Nephron progenitor cell (in vitro differentiated cells): ENCODE data around the gene DNAJC6.

Experiments used
- DNase-seq: peaks from one replicate; pipeline ENCODE4 v3.0.0; 2021
- H3K27ac Mint-ChIP-seq: 2 replicates; pipeline ENCODE4 v1.8.0; 2021; ENCODE audit warnings: mild to moderate bottlenecking, moderate library complexity, mixed read lengths
- H3K27me3 Mint-ChIP-seq: 2 replicates; pipeline ENCODE4 v1.8.0; 2021; ENCODE audit warnings: mild to moderate bottlenecking, low read depth, mixed read lengths; ENCODE audit not compliant: poor library complexity
- H3K36me3 Mint-ChIP-seq: 2 replicates; pipeline ENCODE4 v1.8.0; 2021; ENCODE audit warnings: low read depth, mixed read lengths
- H3K4me1 Mint-ChIP-seq: 2 replicates; pipeline ENCODE4 v1.8.0; 2021; ENCODE audit warnings: mixed read lengths
- H3K4me3 Mint-ChIP-seq: 2 replicates; pipeline ENCODE4 v1.8.0; 2021; ENCODE audit warnings: mild to moderate bottlenecking, moderate library complexity, mixed read lengths
- H3K9me3 Mint-ChIP-seq: 2 replicates; pipeline ENCODE4 v1.8.0; 2021; ENCODE audit warnings: mild to moderate bottlenecking, moderate library complexity, mixed read lengths
- TF ChIP-seq, protein P1 (sequence below): fragments of 200-600 bp; sonication (generic); IDR thresholded peaks from 2 replicates; pipeline ENCODE4 v1.5.0; 2021; ENCODE audit warnings: antibody characterized with exemption

The DNAJC6 gene

DNA sequence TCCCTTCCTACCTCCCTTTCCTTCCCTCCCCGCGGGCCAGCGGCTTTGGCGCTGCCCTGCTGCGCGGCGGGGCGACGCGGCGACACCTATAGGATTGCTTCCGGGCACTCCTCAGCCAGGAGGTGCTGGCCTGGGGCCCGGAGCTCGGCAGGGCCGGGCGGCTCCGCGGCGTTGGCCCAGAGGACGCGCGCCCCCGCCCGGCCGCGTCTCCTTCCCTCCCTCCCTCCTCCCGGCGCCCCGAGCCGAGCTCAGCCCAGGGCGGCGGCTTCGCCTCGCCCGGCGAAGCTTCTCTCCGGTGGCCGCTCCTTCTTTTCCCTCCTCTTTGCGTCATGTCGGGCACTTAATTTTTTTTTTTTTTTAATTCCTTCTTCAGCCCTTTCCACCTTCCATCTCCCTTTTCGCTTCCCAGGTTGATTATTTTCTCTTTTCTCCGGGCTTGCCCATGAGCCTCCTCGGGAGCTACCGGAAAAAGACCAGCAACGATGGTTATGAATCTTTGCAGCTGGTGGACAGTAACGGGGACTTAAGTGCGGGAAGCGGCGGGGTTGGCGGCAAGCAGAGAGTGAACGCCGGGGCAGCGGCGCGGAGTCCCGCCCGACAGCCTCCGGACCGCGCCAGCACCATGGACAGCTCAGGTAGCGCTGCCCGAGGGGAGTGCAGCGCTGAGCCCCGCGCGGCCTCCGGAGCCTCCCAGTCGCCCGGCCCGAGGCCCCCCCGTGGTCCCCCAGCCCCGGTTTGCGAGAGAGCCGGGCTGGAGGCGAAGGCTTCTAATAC, at the start of gene DNAJC6:
Gene DNAJC6 (plus strand): TSS at position 240 of the 774 bp plus-strand sequence. CDS start 203 bp downstream, at position 443.
- Mint-ChIP-seq H3K4me3 (peak within 1 kb of the TSS; percentile 92), H3K4me1 (peaks cover 19% of the 10 kb centered on the region), H3K27me3 (peaks cover 74% of the 10 kb centered on the region), H3K9me3 (no peaks in the 10 kb centered on the region), H3K27ac (no peak within 1 kb of the TSS), H3K36me3 (no peaks in the 10 kb centered on the region)
- TF ChIP-seq, protein P1, sequence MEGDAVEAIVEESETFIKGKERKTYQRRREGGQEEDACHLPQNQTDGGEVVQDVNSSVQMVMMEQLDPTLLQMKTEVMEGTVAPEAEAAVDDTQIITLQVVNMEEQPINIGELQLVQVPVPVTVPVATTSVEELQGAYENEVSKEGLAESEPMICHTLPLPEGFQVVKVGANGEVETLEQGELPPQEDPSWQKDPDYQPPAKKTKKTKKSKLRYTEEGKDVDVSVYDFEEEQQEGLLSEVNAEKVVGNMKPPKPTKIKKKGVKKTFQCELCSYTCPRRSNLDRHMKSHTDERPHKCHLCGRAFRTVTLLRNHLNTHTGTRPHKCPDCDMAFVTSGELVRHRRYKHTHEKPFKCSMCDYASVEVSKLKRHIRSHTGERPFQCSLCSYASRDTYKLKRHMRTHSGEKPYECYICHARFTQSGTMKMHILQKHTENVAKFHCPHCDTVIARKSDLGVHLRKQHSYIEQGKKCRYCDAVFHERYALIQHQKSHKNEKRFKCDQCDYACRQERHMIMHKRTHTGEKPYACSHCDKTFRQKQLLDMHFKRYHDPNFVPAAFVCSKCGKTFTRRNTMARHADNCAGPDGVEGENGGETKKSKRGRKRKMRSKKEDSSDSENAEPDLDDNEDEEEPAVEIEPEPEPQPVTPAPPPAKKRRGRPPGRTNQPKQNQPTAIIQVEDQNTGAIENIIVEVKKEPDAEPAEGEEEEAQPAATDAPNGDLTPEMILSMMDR, result no peak
- DNase-seq, result peak; percentile 96

DNA sequence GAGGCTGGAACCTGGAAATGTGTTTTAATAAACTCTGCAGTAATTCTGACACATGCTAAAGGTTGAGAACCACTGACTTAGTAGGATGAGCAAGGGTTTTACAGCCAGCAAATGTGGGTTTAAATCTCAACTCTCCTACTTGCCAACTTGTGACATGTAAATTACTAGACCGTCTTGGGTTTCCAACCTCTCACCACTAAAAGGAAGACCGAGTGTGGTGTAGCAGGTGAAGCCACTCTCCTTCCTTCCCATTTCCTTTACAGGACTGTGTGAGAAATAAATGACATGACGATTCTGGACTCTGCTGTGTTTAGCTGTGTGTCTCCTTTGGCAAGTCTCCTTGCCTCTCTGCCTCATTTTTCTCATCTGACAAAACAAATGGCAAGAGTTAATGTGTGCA, 49.5 kb upstream of the DNAJC6 start:
- TF ChIP-seq, protein P1, result no peak
- no peak overlapping the region for H3K27ac Mint-ChIP-seq
- H3K4me1 Mint-ChIP-seq, result peaks cover 16% of the 10 kb centered on the region

DNA sequence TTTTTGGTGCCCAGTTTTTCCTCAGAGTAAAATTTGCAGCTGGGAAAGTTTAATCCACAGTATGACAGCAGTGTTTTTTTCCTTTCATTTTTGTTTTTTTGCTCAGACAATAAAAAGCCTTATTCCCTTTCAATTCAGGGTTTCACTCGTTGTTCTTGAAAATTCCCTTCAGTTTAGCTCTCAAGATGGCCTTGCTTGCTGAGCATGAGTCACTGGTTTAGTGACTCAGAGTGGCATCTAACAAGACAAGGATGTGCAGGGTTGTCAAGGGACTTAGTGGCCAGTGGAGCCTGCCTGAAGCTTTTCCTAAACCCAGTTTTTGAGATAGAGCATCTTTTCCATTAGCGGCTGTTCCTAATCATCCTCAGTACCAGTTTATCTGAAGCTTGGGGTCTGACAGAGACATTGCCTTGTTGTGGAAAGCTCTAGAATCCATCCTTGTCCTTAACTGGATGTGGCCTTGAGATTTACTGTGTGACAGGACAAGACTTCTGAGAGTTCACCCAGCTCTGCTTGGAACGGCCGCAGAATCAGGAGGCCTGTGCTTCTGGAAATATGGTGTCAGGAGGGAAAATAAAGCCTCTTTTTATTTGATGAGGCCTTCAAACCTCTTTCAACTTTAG, 48.4 kb upstream of the DNAJC6 start:
- H3K27ac Mint-ChIP-seq, result no peak overlapping the region
- H3K36me3 Mint-ChIP-seq, result no peaks in the 10 kb centered on the region
- no peaks in the 10 kb centered on the region for H3K9me3 Mint-ChIP-seq
- peaks cover 59% of the 10 kb centered on the region for H3K27me3 Mint-ChIP-seq
- TF ChIP-seq, protein P1, result no peak
- H3K4me1 Mint-ChIP-seq, result peaks cover 13% of the 10 kb centered on the region
- no peak overlapping the region for H3K4me3 Mint-ChIP-seq
- DNase-seq, result no peak

More for the DNA sequence above, 49.5 kb upstream of the DNAJC6 start:
- no peaks in the 10 kb centered on the region for H3K36me3 Mint-ChIP-seq
- DNase-seq, result no peak
- peaks cover 63% of the 10 kb centered on the region for H3K27me3 Mint-ChIP-seq
- H3K9me3 Mint-ChIP-seq, result no peaks in the 10 kb centered on the region
- H3K4me3 Mint-ChIP-seq, result no peak overlapping the region

DNA sequence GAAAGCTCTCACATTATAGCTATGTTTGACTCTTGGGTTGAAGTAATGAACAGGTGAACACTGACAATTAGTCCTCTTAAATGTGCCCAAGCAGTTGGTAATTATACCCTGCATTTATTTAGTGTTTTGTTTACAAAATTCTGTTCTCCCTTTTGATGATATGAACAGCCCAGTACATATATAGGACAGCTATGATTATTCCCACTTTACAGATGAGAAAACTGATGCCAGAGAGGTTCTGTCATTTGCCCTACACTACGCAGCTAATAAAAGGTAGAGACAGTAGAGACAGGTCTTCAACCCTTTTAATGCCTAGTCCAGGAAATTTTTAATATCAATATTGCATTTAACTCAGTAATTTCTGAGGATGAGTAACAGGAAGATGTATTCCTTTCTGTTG, 46.1 kb upstream of the DNAJC6 start:
- Mint-ChIP-seq H3K27me3 (peaks cover 67% of the 10 kb centered on the region), H3K4me1 (peaks cover 20% of the 10 kb centered on the region), H3K9me3 (no peaks in the 10 kb centered on the region), H3K27ac (no peak overlapping the region), H3K4me3 (no peak overlapping the region), H3K36me3 (no peaks in the 10 kb centered on the region)
- no peak for DNase-seq
- TF ChIP-seq, protein P1, result no peak

- Mint-ChIP-seq H3K27ac (no peak overlapping the region), H3K9me3 (no peaks in the 10 kb centered on the region), H3K36me3 (no peaks in the 10 kb centered on the region), H3K4me3 (peak overlapping the region; percentile 77), H3K27me3 (peaks cover 69% of the 10 kb centered on the region), H3K4me1 (peaks cover 20% of the 10 kb centered on the region)
- TF ChIP-seq, protein P1, result no peak
- peak; percentile 59 for DNase-seq
Observed at GRCh38 chr1:65264197-65264929, 45.0 kb upstream of the DNAJC6 start.
